Measurements from ENCODE around the gene VILL. TPM values are rescaled to one million over a fixed set of nuclear protein-coding genes. Genes with fewer than 3 reads are reported as not detected.

Gene VILL
- total RNA-seq, 1 donor from 2014 or later, result 19.5 TPM

- DNase-seq (ENCODE audit: low spot score), result no peak
Measured at GRCh38 chr3:38000242-38000916, 9.8 kb downstream of the VILL start.

GRCh38 chr3:38000965-38001455, 10.4 kb downstream of the VILL start:
- DNase-seq (ENCODE audit: low spot score), result no peak

DNA sequence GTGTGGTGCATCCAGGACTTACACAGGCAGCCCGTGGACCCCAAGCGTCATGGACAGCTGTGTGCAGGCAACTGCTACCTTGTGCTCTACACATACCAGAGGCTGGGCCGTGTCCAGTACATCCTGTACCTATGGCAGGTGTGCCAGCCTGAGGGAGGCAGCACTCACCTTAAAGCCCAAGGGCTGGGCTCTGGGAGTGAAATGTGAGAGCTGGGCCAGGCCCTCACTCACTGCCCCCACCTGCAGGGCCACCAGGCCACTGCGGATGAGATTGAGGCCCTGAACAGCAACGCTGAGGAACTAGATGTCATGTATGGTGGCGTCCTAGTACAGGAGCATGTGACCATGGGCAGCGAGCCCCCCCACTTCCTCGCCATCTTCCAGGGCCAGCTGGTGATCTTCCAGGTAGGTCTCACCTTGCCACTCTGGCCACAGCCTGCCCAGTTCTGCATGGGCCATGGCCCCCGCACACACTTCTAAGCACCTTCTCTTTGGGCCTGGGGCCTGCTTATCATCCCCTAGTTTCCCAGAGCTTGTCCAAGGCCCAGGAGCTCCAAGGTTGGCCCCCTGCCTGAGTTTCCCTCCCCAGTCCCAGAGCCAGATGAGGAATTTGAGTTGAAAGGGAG, 11.0 kb downstream of the VILL start:
- DNase-seq (ENCODE audit: low spot score), result no peak

GRCh38 chr3:38002291-38002876, 11.8 kb downstream of the VILL start:
- no peak for DNase-seq (ENCODE audit: low spot score)

DNA sequence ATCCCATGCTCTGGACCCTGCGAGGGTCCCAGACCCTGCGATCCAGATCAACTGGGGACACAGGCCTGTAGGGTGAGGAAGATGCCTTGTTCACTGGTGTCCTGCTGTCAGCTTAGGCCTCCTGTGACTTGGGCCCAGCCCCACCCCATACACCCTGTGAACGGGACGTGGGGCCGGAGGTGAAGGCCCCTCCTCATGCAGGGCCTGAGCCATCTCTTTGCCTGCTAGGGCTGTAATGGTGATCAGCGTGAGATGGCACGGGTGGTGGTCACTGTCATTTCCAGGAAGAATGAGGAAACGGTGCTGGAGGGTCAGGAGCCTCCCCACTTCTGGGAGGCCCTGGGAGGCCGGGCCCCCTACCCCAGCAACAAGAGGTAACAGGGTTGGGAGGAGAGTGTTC, 12.4 kb downstream of the VILL start:
- no peak for DNase-seq (ENCODE audit: low spot score)

- no peak for DNase-seq (ENCODE audit: low spot score)
Measured at GRCh38 chr3:38003371-38003816, 12.8 kb downstream of the VILL start.

DNA sequence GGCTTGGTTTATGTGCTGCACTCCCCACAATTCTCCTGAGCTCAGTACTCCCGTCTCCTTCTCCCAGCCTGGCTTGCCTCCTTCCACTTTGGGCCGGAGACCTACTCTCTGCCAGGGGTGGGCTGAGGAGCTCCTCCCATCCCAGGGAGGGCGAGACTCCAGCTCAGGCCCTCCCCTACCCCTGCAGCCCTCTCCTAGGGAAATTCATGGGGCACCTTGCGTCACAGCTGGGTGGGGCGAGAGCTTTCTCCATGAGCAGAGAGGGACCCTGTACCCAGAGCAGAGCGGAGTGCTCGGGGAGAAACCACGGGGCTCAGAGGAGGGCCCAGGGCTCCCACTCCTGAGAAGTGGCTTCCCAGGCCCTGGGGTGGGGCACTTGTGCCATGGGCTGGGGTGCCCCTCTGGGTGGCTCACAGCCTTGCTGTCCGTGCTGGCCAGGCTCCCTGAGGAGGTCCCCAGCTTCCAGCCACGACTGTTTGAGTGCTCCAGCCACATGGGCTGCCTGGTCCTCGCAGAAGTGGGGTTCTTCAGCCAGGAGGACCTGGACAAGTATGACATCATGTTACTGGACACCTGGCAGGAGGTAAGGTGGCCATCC, 13.3 kb downstream of the VILL start:
- no peak for DNase-seq (ENCODE audit: low spot score)

DNA sequence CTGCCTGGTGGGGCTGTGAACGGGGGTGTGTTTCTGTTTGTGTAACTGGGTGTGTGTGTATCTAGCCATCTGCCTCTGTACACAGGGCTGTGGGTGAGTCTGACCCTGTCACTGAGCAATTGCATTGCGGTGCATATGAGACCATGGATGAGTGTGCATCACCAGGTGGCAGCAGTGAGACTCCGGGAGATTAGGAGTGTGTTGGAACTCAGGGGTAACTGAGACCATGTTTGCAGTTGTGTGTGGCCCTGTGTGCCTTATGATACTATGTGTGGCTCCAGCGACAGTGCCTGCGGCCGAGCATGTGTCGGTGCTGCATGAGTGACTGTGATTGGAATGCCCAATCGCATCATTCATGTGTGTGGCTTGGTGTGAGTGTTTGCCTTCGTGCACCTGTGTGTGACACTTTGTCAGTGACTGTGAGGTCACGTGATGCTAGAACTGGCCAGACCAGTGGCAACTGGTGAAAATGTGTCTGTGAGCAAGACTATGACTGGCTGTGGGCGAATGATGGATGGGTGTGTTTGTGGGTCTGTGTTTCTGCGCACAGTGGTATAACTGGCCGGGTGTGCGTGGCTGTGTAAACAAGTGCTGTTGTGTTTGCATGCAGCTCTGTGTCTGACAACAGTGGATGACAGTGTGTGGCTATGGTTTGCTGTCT, 14.0 kb downstream of the VILL start:
- peak; percentile 57 for DNase-seq (ENCODE audit: low spot score)

- no peak for DNase-seq (ENCODE audit: low spot score)
Measured at GRCh38 chr3:38005076-38006020, 14.8 kb downstream of the VILL start.

GRCh38 chr3:38006031-38006430, 15.4 kb downstream of the VILL start:
- DNase-seq (ENCODE audit: low spot score), result no peak

- no peak for DNase-seq (ENCODE audit: low spot score)
Measured at GRCh38 chr3:38006445-38006995, 15.9 kb downstream of the VILL start.

- no peak for DNase-seq (ENCODE audit: low spot score)
Measured at GRCh38 chr3:38007754-38008090, 17.1 kb downstream of the VILL start.

GRCh38 chr3:38008191-38008701, 17.7 kb downstream of the VILL start:
- DNase-seq (ENCODE audit: low spot score), result no peak

DNA sequence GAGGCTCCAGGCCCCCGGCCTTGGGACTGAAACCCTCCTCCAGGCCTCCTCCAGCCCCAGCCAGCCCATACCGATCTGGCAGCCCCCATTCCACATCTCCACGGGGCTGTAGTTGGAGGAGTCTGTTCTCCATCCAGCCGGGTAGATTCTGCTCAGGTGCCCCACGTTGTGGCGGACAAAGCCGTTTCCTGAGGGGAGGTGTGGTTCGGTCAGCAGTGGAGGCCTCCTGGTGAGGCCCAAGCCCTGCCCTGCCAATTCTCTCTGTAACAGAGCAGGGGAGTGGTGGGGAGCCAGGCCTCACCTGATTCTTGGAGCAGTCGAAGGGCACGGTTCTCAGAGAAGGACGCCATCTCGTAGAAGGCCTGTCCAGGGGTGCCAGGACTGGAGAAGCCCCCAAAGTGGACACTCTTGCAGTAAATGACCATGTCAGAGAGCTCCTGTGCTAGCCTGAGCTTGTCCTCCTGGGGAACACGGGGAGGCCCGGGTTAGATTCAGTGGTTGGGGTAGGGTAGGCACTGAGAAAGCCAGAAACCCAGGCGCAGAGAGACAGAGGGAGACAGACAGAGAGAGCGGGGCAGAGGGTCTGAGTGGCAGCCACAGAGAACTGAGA, 18.5 kb downstream of the VILL start:
- DNase-seq (ENCODE audit: low spot score), result no peak

DNA sequence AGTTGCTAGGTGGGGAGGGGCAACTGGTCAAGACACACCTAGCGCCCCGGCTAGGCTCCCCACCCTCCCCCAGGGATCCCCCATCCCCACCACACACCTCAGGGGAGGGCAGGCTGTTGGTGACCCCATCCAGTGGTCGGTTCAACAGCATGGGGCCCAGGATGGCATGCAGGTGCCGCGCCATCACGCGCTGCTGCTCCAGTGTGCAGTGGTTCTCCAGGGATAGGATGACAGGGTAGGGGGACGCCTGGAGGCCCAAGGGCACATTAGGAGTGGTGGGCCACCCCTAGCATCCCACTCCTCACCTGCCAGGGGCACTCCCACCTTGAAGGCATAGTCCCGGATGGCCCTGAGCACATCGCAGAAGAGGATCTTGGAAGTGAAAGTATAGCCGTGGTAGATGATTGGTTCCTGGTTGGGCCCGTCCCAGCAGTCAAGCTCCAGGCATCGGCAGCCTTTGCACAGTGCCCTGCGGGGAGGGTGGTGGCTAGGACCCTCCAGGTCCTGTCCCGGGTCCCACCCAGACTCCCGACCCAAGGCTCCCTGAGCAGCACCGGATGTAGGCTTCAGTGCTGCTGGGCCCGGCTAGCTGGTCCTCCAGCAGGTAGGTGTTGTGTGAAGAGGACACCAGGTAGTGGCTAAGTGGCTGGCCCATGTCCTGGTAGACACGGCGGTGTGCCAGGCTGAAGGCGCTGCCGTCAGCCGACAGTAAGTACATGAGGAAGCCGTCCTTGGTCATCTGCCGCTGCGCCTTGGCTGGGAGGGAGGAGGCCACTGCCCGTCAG, 19.4 kb downstream of the VILL start:
- DNase-seq (ENCODE audit: low spot score), result no peak

DNA sequence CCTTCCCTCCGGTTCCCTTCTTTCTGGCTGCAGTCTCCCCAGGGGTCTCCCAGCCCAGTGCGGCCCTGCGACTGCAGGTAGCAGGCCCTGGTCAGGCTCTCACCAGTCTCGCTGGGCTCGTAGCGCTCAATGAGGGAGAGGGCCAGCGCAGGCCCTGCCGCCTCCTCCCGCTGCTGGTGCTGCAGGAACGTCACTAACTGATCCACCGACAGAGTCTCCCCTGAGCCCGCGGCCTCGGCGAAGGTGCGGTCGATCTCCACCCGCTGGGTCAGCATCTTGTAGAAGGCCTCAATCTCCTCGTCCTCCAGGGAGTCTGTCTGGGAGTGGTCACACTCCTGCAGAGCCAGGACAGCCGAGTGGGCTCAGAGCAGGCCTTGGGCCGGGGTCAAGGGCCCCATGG, 20.5 kb downstream of the VILL start:
- DNase-seq (ENCODE audit: low spot score), result no peak

DNA sequence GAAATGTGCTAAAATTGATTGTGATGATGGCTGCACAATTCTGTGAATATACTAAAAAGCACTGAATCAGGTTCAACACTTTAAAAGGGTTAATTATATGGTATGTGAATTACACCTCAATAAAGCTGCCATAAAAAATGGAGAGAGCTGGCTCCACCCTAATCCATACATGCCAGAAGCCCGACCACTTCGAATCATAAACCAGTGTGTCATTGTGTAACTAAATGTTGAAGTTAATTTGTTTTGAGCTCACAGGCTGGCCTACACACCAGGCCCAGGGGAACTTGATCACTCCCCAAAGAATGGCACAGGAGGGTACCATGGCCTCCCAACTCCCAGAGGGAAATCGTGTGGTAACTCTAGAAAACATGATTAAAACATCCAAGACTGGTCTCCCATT, 24.9 kb downstream of the VILL start:
- no peak for DNase-seq (ENCODE audit: low spot score)

DNA sequence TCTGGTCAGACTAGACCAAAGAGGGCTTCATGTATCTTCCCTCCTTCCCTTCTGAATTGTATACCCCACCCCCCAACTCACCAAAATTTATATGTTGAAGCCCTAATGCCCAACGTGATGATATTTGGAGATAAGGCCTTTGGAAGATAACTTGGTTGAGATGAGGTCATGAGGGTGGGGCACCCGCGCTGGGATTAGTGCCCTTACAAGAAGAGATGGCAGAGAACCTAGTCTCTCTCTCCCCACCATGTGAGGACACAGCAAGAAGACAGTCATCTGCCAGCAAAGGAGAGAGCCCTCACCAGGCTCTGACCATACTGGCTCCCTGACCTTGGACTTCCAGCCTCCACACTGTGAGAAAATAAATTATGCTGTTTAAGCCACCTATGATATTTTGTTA, 25.4 kb downstream of the VILL start:
- no peak for DNase-seq (ENCODE audit: low spot score)

DNA sequence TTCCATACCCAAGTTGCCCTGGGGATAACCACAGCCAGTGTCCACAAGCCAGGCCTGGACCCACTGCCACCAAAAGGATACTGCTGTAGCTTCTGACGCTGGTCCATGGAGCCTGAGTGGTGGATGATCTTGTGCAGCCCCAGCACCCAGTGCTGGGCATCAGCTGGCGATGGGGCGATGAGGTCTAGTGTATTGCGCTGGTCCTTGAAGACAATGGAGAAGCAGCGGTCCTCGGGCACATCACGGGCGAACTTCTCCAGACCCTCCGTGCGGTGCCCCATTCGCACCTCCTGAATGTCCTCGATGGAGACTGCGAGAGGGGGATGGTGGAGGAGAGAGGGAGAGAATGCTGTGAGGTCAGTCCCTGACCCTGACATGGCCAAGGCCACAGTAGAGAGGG, 25.8 kb downstream of the VILL start:
- no peak for DNase-seq (ENCODE audit: low spot score)
